ENCODE data around the gene FOXK1. TPM values are rescaled to one million over a fixed set of nuclear protein-coding genes. Genes with fewer than 3 reads are reported as not detected.

The FOXK1 gene
- total and polyA plus RNA-seq, 2 of the 13 experiments (the other 11 are each of a cell fraction or from before 2014, with no cell fraction given): 4.6 to 8.8 TPM

DNA sequence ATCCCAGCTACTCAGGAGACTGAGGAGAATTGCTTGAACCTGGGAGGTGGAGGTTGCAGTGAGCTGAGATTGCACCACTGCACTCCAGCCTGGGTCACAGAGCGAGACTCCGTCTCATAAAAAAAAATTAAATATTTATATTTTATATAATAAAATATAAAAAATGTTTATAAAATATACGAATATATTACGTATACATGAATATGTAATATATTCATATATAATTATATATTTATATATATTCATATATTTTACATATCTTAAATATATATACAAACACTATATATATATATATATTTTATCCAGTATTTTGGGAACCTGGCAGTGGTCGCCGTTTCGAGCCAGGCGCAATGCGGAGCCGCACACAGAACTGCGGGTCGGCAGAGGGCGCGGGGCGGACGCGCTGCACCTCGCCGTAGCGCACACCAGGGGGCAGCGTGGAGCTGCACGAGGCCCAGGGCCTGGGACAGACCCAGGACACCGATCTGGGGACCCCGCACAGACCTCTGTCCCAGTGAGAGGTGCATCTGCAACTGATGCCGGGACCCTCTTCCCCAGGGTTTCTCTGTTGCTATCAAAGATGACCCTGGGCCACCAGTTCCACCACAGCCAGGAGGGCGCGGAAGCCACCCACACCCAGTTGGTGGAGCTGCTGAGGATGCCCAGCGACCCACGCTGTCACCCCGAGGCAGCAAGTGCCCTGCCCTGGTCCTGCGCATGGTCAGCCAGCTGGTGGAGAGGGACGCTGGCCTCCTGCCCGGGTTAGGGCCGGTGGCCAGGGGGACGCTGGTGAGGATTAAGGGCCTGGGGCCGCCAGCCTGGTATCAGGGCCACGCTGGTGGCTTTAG, 116.0 kb downstream of the FOXK1 start (continued):
- no peak for TF ChIP-seq ZNF75D (CRISPR knock-in tag; IDR thresholded peaks at IDR 0.05; ENCODE audit: borderline replicate concordance)
- TF ChIP-seq, protein P1, sequence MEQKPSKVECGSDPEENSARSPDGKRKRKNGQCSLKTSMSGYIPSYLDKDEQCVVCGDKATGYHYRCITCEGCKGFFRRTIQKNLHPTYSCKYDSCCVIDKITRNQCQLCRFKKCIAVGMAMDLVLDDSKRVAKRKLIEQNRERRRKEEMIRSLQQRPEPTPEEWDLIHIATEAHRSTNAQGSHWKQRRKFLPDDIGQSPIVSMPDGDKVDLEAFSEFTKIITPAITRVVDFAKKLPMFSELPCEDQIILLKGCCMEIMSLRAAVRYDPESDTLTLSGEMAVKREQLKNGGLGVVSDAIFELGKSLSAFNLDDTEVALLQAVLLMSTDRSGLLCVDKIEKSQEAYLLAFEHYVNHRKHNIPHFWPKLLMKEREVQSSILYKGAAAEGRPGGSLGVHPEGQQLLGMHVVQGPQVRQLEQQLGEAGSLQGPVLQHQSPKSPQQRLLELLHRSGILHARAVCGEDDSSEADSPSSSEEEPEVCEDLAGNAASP (CRISPR knock-in tag; IDR thresholded peaks at IDR 0.05; ENCODE audit: borderline replicate concordance): 0 out of 2 replicates have a peak, but pooled peaks have one; percentile 43
- no peak for TF ChIP-seq KLF9 (CRISPR knock-in tag; IDR thresholded peaks at IDR 0.05; ENCODE audit: low read depth)
- 0 out of 2 replicates have a peak, but pooled peaks have one; percentile 16 for TF ChIP-seq HOXA3 (CRISPR knock-in tag; IDR thresholded peaks at IDR 0.05)
- TF ChIP-seq ZMYM3 (CRISPR knock-in tag; IDR thresholded peaks at IDR 0.05): no peak
- TF ChIP-seq ZNF800 (CRISPR knock-in tag; IDR thresholded peaks at IDR 0.05): 0 out of 2 replicates have a peak, but pooled peaks have one; percentile 64
- TF ChIP-seq MED13 (CRISPR knock-in tag; IDR thresholded peaks at IDR 0.05): no peak
- peak; percentile 64 for TF ChIP-seq MYC (CRISPR knock-in tag; IDR thresholded peaks at IDR 0.05; ENCODE audit: borderline replicate concordance)
- no peak for TF ChIP-seq SIX1 (CRISPR knock-in tag; IDR thresholded peaks at IDR 0.05; ENCODE audit: borderline replicate concordance)
- no peak for TF ChIP-seq ZNF777 (CRISPR knock-in tag; IDR thresholded peaks at IDR 0.05)
- no peak for TF ChIP-seq CBX1 (IDR thresholded peaks at IDR 0.05; ENCODE audit: low read depth)
- TF ChIP-seq XRCC5 (optimal IDR thresholded peaks at IDR 0.05; ENCODE audit: low read length): peak; percentile 69
- TF ChIP-seq, protein P2, sequence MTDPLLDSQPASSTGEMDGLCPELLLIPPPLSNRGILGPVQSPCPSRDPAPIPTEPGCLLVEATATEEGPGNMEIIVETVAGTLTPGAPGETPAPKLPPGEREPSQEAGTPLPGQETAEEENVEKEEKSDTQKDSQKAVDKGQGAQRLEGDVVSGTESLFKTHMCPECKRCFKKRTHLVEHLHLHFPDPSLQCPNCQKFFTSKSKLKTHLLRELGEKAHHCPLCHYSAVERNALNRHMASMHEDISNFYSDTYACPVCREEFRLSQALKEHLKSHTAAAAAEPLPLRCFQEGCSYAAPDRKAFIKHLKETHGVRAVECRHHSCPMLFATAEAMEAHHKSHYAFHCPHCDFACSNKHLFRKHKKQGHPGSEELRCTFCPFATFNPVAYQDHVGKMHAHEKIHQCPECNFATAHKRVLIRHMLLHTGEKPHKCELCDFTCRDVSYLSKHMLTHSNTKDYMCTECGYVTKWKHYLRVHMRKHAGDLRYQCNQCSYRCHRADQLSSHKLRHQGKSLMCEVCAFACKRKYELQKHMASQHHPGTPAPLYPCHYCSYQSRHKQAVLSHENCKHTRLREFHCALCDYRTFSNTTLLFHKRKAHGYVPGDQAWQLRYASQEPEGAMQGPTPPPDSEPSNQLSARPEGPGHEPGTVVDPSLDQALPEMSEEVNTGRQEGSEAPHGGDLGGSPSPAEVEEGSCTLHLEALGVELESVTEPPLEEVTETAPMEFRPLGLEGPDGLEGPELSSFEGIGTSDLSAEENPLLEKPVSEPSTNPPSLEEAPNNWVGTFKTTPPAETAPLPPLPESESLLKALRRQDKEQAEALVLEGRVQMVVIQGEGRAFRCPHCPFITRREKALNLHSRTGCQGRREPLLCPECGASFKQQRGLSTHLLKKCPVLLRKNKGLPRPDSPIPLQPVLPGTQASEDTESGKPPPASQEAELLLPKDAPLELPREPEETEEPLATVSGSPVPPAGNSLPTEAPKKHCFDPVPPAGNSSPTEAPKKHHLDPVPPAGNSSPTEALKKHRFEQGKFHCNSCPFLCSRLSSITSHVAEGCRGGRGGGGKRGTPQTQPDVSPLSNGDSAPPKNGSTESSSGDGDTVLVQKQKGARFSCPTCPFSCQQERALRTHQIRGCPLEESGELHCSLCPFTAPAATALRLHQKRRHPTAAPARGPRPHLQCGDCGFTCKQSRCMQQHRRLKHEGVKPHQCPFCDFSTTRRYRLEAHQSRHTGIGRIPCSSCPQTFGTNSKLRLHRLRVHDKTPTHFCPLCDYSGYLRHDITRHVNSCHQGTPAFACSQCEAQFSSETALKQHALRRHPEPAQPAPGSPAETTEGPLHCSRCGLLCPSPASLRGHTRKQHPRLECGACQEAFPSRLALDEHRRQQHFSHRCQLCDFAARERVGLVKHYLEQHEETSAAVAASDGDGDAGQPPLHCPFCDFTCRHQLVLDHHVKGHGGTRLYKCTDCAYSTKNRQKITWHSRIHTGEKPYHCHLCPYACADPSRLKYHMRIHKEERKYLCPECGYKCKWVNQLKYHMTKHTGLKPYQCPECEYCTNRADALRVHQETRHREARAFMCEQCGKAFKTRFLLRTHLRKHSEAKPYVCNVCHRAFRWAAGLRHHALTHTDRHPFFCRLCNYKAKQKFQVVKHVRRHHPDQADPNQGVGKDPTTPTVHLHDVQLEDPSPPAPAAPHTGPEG (CRISPR knock-in tag; IDR thresholded peaks at IDR 0.05): no peak

Measured in HepG2 (cell line).